H9 (cell line): ENCODE results near the gene KIF22. TPM values are rescaled to one million over a fixed set of nuclear protein-coding genes. Genes with fewer than 3 reads are reported as not detected.
A peak's percentile ranks its signal among the peaks of the same experiment; 100 is the strongest.

Experiments used
- DNase-seq: peaks from one replicate; pipeline ENCODE4 v3.0.0-alpha.2; 2017
- H2AFZ ChIP-seq: one replicate; pipeline ENCODE4 v1.6.1; 2013; ENCODE audit warnings: mild to moderate bottlenecking, low read length, control low read depth, moderate library complexity
- H2AK5ac ChIP-seq: 2 replicates; pipeline ENCODE4 v1.6.1; 2013; ENCODE audit warnings: low read length, control low read depth, mixed read lengths; ENCODE audit not compliant: insufficient read length
- H2BK120ac ChIP-seq: one replicate; pipeline ENCODE4 v1.6.1; 2013; ENCODE audit warnings: low read depth, mild to moderate bottlenecking, low read length, control low read depth, inconsistent platforms; ENCODE audit not compliant: poor library complexity, severe bottlenecking
- H2BK12ac ChIP-seq: 2 replicates; pipeline ENCODE4 v1.6.1; 2013; ENCODE audit warnings: low read length, control low read depth, mixed read lengths, low read depth; ENCODE audit not compliant: insufficient read length
- H2BK15ac ChIP-seq: 2 replicates; pipeline ENCODE4 v1.6.1; 2013; ENCODE audit warnings: low read depth, low read length, control low read depth
- H2BK20ac ChIP-seq: one replicate; pipeline ENCODE4 v1.6.1; 2013; ENCODE audit warnings: low read depth, mild to moderate bottlenecking, low read length, control low read depth, inconsistent platforms; ENCODE audit not compliant: poor library complexity, severe bottlenecking
- H2BK5ac ChIP-seq: 2 replicates; pipeline ENCODE4 v1.6.1; 2013; ENCODE audit warnings: low read length, control low read depth, mixed read lengths; ENCODE audit not compliant: insufficient read length
- H3K14ac ChIP-seq: 2 replicates; pipeline ENCODE4 v1.6.1; 2013; ENCODE audit warnings: low read length, control low read depth; ENCODE audit not compliant: insufficient read depth
- H3K18ac ChIP-seq: 2 replicates; pipeline ENCODE4 v1.6.1; 2013; ENCODE audit warnings: low read depth, mild to moderate bottlenecking, mixed read lengths, low read length, control low read depth; ENCODE audit not compliant: insufficient read length
- H3K23ac ChIP-seq: 2 replicates; pipeline ENCODE4 v1.6.1; 2013; ENCODE audit warnings: low read length, control low read depth, mixed read lengths, low read depth; ENCODE audit not compliant: insufficient read length
- H3K23me2 ChIP-seq: 2 replicates; pipeline ENCODE4 v1.6.1; 2013; ENCODE audit warnings: low read depth, mild to moderate bottlenecking, mixed read lengths, low read length, control low read depth; ENCODE audit not compliant: insufficient read length, poor library complexity, severe bottlenecking
- H3K27ac ChIP-seq: 2 replicates; pipeline ENCODE4 v1.5.1; 2013; ENCODE audit warnings: low read length, control low read depth, mixed read lengths, low read depth; ENCODE audit not compliant: insufficient read length
- H3K27me3 ChIP-seq: 2 replicates; pipeline ENCODE4 v1.6.1; 2013; ENCODE audit warnings: low read length, control low read depth, inconsistent platforms; ENCODE audit not compliant: insufficient read depth
- H3K4ac ChIP-seq: 2 replicates; pipeline ENCODE4 v1.6.1; 2013; ENCODE audit warnings: low read depth, mild to moderate bottlenecking, control low read depth, inconsistent platforms, low read length, moderate library complexity
- H3K4me1 ChIP-seq: 2 replicates; pipeline ENCODE4 v1.6.1; 2013; ENCODE audit warnings: low read length, control low read depth, inconsistent platforms; ENCODE audit not compliant: insufficient read depth
- H3K4me2 ChIP-seq: 2 replicates; pipeline ENCODE4 v1.6.1; 2013; ENCODE audit warnings: low read length, control low read depth, mixed read lengths; ENCODE audit not compliant: insufficient read length, insufficient read depth
- H3K56ac ChIP-seq: 2 replicates; pipeline ENCODE4 v1.6.1; 2013; ENCODE audit warnings: low read depth, mild to moderate bottlenecking, mixed read lengths, low read length, control low read depth; ENCODE audit not compliant: insufficient read length
- H3K79me1 ChIP-seq: 2 replicates; pipeline ENCODE4 v1.6.1; 2013; ENCODE audit warnings: low read depth, mild to moderate bottlenecking, moderate library complexity, low read length, control low read depth, inconsistent platforms; ENCODE audit not compliant: insufficient read depth, poor library complexity, severe bottlenecking
- H3K79me2 ChIP-seq: 2 replicates; pipeline ENCODE4 v1.6.1; 2013; ENCODE audit warnings: low read length, control low read depth, inconsistent platforms; ENCODE audit not compliant: insufficient read depth
- H3K9ac ChIP-seq: 2 replicates; pipeline ENCODE4 v1.6.1; 2013; ENCODE audit warnings: low read length, control low read depth, mixed read lengths; ENCODE audit not compliant: insufficient read length; ENCODE audit errors: extremely low read depth
- H3K9me3 ChIP-seq: one replicate; pipeline ENCODE4 v1.6.1; 2013; ENCODE audit warnings: low read depth, low read length, inconsistent platforms; ENCODE audit not compliant: control insufficient read depth
- H3T11ph ChIP-seq: one replicate; pipeline ENCODE4 v1.6.1; 2013; ENCODE audit warnings: mild to moderate bottlenecking, low read length, control low read depth, inconsistent platforms
- H4K20me1 ChIP-seq: one replicate; pipeline ENCODE4 v1.6.1; 2013; ENCODE audit not compliant: control insufficient read depth, insufficient read length, insufficient read depth
- H4K5ac ChIP-seq: 2 replicates; pipeline ENCODE4 v1.6.1; 2013; ENCODE audit warnings: low read depth, mild to moderate bottlenecking, mixed read lengths, low read length, control low read depth; ENCODE audit not compliant: insufficient read length
- H4K8ac ChIP-seq: replicated peaks from 2 replicates; pipeline ENCODE4 v1.6.1; 2013; ENCODE audit warnings: low read length, control low read depth, mixed read lengths, low read depth; ENCODE audit not compliant: insufficient read length
- H4K91ac ChIP-seq: 2 replicates; pipeline ENCODE4 v1.6.1; 2013; ENCODE audit warnings: low read depth, mild to moderate bottlenecking, moderate library complexity, mixed read lengths, low read length, control low read depth; ENCODE audit not compliant: insufficient read length
- H3K27ac Mint-ChIP-seq, 3 experiments: 2 replicates in 2 of 3; 3 replicates in 1 of 3; pipeline ENCODE4 v1.8.0; 2020 to 2021; ENCODE audit warnings: mixed read lengths in 3 of 3, mild to moderate bottlenecking in 1 of 3, moderate library complexity in 1 of 3
- H3K27me3 Mint-ChIP-seq: 2 replicates; pipeline ENCODE4 v1.8.0; 2021; ENCODE audit warnings: low read depth, mild to moderate bottlenecking, moderate library complexity, mixed read lengths
- H3K36me3 Mint-ChIP-seq, 3 experiments: 2 replicates in 2 of 3; 3 replicates in 1 of 3; pipeline ENCODE4 v1.8.0; 2020 to 2021; ENCODE audit warnings: low read depth in 3 of 3, mixed read lengths in 3 of 3; ENCODE audit not compliant: insufficient read depth in 1 of 3
- H3K4me1 Mint-ChIP-seq, 2 experiments: 2 replicates each; pipeline ENCODE4 v1.8.0; 2020; ENCODE audit warnings: mixed read lengths in 2 of 2
- H3K4me3 Mint-ChIP-seq, 2 experiments: 2 replicates in 1 of 2; 3 replicates in 1 of 2; pipeline ENCODE4 v1.8.0; 2020 to 2021; ENCODE audit warnings: mild to moderate bottlenecking in 2 of 2, mixed read lengths in 2 of 2, moderate library complexity in 1 of 2
- H3K9me3 Mint-ChIP-seq, 2 experiments: 2 replicates in 1 of 2; 3 replicates in 1 of 2; pipeline ENCODE4 v1.8.0; 2020; ENCODE audit warnings: mild to moderate bottlenecking in 2 of 2, mixed read lengths in 2 of 2, moderate library complexity in 1 of 2
- WGBS: extraction: QIAGEN DNeasy Blood & Tissue Kit; methylation state at CpG from one replicate; pipeline ENCODE4 v1.1.7; 2013; ENCODE audit warnings: missing lambda C conversion rate, low lambda C conversion rate, mixed read lengths; ENCODE audit not compliant: insufficient read length; ENCODE audit errors: extremely low coverage; 5-methylcytosine and 5-hydroxymethylcytosine counted together
- total RNA-seq: library from RNA; stranded (reverse); gene quantifications from 2 replicates; pipeline ENCODE4 v1.2.1, GENCODE V29; 2021
- TF ChIP-seq, protein P1 (sequence below): fragments of 200-600 bp; sonication (generic); conservative IDR thresholded peaks from 3 replicates; pipeline ENCODE4 v1.8.0; 2021; ENCODE audit warnings: antibody characterized with exemption, mild to moderate bottlenecking

Gene KIF22
- total RNA-seq, 1 experiment from 2014 or later = 151 TPM

DNA sequence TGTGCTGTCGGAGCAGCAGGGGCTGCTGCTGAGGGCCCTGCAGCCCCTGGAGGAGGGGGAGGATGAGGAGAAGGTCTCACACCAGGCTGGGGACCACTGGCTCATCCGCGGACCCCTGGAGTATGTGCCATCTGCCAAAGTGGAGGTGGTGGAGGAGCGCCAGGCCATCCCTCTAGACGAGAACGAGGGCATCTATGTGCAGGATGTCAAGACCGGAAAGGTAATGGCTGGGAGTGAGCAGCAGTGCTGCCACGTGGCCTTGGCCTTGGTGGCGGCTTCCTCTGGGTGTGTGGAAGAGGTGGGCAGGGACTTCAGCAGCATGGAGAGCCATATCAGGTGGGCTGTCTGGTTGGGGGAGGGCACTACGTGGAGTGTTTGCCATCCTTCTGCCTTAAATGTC, 49.7 kb downstream of the KIF22 start:
- H3K23ac ChIP-seq = no peak overlapping the region
- no peaks in the 10 kb centered on the region for H3K23me2 ChIP-seq
- no peak overlapping the region for H2BK15ac ChIP-seq
- Mint-ChIP-seq H3K27ac (no peak overlapping the region; a peak in 1 of 7 replicates), H3K4me3 (peak overlapping the region in 1 of 2 experiments; percentile 54; a peak in 1 of 5 replicates), H3K4me1 (no peaks in the 10 kb centered on the region), H3K9me3 (no peaks in the 10 kb centered on the region), H3K27me3 (no peaks in the 10 kb centered on the region), H3K36me3 (no peaks in the 10 kb centered on the region)
- WGBS = no CpG with 5 or more reads among the region's 10 CpGs
- no peaks in the 10 kb centered on the region for H3K27me3 ChIP-seq
- no peaks in the 10 kb centered on the region for H3K9me3 ChIP-seq
- H3K79me1 ChIP-seq = no peaks in the 10 kb centered on the region
- H2AK5ac ChIP-seq = no peak overlapping the region
- no peak overlapping the region for H4K8ac ChIP-seq
- H4K20me1 ChIP-seq = no peaks in the 10 kb centered on the region
- no peak for DNase-seq
- H2BK12ac ChIP-seq = no peak overlapping the region
- H3K18ac ChIP-seq = no peak overlapping the region
- no peaks in the 10 kb centered on the region for H3K4me1 ChIP-seq
- no peak overlapping the region for H2BK120ac ChIP-seq
- H4K5ac ChIP-seq = no peak overlapping the region
- no peak overlapping the region for H4K91ac ChIP-seq
- no peak overlapping the region for H2BK5ac ChIP-seq
- no peak overlapping the region for H3K9ac ChIP-seq
- no peak overlapping the region for H2AFZ ChIP-seq
- H3K27ac ChIP-seq = no peak overlapping the region
- TF ChIP-seq, protein P1, sequence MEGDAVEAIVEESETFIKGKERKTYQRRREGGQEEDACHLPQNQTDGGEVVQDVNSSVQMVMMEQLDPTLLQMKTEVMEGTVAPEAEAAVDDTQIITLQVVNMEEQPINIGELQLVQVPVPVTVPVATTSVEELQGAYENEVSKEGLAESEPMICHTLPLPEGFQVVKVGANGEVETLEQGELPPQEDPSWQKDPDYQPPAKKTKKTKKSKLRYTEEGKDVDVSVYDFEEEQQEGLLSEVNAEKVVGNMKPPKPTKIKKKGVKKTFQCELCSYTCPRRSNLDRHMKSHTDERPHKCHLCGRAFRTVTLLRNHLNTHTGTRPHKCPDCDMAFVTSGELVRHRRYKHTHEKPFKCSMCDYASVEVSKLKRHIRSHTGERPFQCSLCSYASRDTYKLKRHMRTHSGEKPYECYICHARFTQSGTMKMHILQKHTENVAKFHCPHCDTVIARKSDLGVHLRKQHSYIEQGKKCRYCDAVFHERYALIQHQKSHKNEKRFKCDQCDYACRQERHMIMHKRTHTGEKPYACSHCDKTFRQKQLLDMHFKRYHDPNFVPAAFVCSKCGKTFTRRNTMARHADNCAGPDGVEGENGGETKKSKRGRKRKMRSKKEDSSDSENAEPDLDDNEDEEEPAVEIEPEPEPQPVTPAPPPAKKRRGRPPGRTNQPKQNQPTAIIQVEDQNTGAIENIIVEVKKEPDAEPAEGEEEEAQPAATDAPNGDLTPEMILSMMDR = no peak
- no peaks in the 10 kb centered on the region for H3K79me2 ChIP-seq
- no peak overlapping the region for H3T11ph ChIP-seq
- no peak overlapping the region for H3K14ac ChIP-seq
- no peak overlapping the region for H3K56ac ChIP-seq
- H3K4ac ChIP-seq = no peak overlapping the region
- no peak overlapping the region for H3K4me2 ChIP-seq
- no peak overlapping the region for H2BK20ac ChIP-seq
